ENCODE measurements around the gene TBK1.

Gene TBK1

DNA sequence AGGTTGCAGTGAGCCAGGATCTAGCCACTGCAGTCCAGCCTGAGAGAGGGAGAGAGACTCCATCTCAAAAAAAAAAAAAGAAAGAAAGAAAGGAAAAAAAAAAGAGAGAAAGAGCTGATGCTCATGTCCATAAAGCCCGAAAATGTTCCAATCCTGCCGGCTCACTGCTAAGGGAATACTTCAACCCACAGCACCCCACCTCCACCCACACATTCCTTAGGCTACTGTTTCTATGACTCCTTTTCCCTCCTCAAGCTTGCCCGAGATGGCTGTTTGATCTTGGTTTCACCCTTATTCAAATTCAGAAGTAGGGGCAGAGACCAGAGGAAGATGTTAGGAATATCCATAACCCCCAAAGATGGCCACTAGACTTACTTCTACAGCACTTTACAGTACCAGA is 98.8 kb downstream of the TBK1 start:
- Histone ChIP-seq H3K9ac (ENCODE audit: low read length) (no peak overlapping the region), H3F3A (ENCODE audit: insufficient read depth, low read length) (no peaks in the 10 kb centered on the region), H3K27me3 (ENCODE audit: insufficient read depth, low read length) (no peaks in the 10 kb centered on the region), H3K27ac (ENCODE audit: low read depth, low read length, poor library complexity, severe bottlenecking) (no peak overlapping the region), H3K9me3 (ENCODE audit: low read length) (no peaks in the 10 kb centered on the region), H2AFZ (ENCODE audit: low read length) (no peak overlapping the region), H4K20me1 (ENCODE audit: insufficient read depth, low read length) (no peaks in the 10 kb centered on the region), H3K9me2 (ENCODE audit: low read depth, low read length) (no peaks in the 10 kb centered on the region), H3K36me3 (ENCODE audit: insufficient read depth, low read length) (no peaks in the 10 kb centered on the region), H3K79me2 (ENCODE audit: insufficient read depth, low read length) (no peaks in the 10 kb centered on the region), H3K4me2 (ENCODE audit: low read length) (no peak overlapping the region), H3K4me1 (ENCODE audit: insufficient read depth, low read length, severe bottlenecking) (no peaks in the 10 kb centered on the region), H3K4me3 (ENCODE audit: low read depth, low read length, poor library complexity, severe bottlenecking) (no peak overlapping the region)
- TF ChIP-seq, protein P1, sequence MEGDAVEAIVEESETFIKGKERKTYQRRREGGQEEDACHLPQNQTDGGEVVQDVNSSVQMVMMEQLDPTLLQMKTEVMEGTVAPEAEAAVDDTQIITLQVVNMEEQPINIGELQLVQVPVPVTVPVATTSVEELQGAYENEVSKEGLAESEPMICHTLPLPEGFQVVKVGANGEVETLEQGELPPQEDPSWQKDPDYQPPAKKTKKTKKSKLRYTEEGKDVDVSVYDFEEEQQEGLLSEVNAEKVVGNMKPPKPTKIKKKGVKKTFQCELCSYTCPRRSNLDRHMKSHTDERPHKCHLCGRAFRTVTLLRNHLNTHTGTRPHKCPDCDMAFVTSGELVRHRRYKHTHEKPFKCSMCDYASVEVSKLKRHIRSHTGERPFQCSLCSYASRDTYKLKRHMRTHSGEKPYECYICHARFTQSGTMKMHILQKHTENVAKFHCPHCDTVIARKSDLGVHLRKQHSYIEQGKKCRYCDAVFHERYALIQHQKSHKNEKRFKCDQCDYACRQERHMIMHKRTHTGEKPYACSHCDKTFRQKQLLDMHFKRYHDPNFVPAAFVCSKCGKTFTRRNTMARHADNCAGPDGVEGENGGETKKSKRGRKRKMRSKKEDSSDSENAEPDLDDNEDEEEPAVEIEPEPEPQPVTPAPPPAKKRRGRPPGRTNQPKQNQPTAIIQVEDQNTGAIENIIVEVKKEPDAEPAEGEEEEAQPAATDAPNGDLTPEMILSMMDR (IDR thresholded peaks at IDR 0.05; ENCODE audit: low read length): no peak
- TF ChIP-seq EZH2 (IDR thresholded peaks at IDR 0.05; ENCODE audit: borderline replicate concordance, low read length): no peak

DNA sequence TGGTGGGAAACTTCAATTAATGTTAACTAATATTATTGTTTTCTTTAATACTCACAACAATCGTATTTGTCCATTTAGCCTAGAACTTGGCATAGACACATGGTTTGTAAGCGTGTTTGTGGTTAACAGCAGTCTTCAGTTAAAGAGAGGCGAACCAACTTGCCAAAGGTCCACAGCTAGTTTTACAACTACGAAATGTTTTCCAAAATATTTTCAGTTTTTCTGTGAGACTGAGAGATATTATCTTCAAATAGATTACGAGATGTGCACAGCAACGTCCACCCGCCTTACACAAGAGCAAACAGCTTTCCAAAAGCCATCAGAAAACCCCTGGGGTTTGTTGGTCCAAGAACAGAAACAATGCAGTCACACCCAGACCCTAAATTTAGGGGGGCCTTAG is 99.8 kb downstream of the TBK1 start:
- H3F3A ChIP-seq (ENCODE audit: insufficient read depth, low read length): no peaks in the 10 kb centered on the region
- no peak overlapping the region for H2AFZ ChIP-seq (ENCODE audit: low read length)
- H3K79me2 ChIP-seq (ENCODE audit: insufficient read depth, low read length): no peaks in the 10 kb centered on the region
- H3K4me3 ChIP-seq (ENCODE audit: low read depth, low read length, poor library complexity, severe bottlenecking): no peak overlapping the region
- H3K4me2 ChIP-seq (ENCODE audit: low read length): no peak overlapping the region
- H3K4me1 ChIP-seq (ENCODE audit: insufficient read depth, low read length, severe bottlenecking): no peaks in the 10 kb centered on the region
- H3K9ac ChIP-seq (ENCODE audit: low read length): no peak overlapping the region
- TF ChIP-seq, protein P1 (IDR thresholded peaks at IDR 0.05; ENCODE audit: low read length): no peak
- TF ChIP-seq EZH2 (IDR thresholded peaks at IDR 0.05; ENCODE audit: borderline replicate concordance, low read length): no peak
- H3K9me3 ChIP-seq (ENCODE audit: low read length): no peaks in the 10 kb centered on the region
- no peaks in the 10 kb centered on the region for H3K9me2 ChIP-seq (ENCODE audit: low read depth, low read length)
- no peaks in the 10 kb centered on the region for H3K27me3 ChIP-seq (ENCODE audit: insufficient read depth, low read length)
- no peak overlapping the region for H3K27ac ChIP-seq (ENCODE audit: low read depth, low read length, poor library complexity, severe bottlenecking)
- H4K20me1 ChIP-seq (ENCODE audit: insufficient read depth, low read length): no peaks in the 10 kb centered on the region
- H3K36me3 ChIP-seq (ENCODE audit: insufficient read depth, low read length): no peaks in the 10 kb centered on the region
